IMR-90 (cell line): Measurements from ENCODE around the gene SCGB2A2. TPM values are rescaled to one million over a fixed set of nuclear protein-coding genes. Genes with fewer than 3 reads are reported as not detected.

Experiments
- ATAC-seq: fragments of 200-7000 bp; cut with Tn5 transposase; 2 replicates; pipeline ENCODE4 v1.9.1; 2020; ENCODE audit warnings: low read depth, mild to moderate bottlenecking, moderate library complexity
- BruUV-seq: library from RNA; stranded (reverse); fragments of 400-500 nt; replicated peaks from 2 replicates; lab custom pipeline; 2021; lab: Mats Ljungman, UMichigan
- CTCF ChIA-PET: fragments of 300-600 bp; formaldehyde crosslinking; extraction: SDS; loops from one replicate; lab custom pipeline; 2021; ENCODE audit warnings: antibody characterized with exemption; lab: Yijun Ruan, JAX
- POLR2A ChIA-PET: fragments of 300-600 bp; sonication (Branson Sonifier 250); formaldehyde crosslinking; loops from one replicate; lab custom pipeline; 2022; ENCODE audit warnings: antibody characterized with exemption; ENCODE audit not compliant: unreplicated experiment; lab: Charles Lee
- DNase-seq: peaks from one replicate; pipeline ENCODE4 v3.0.0; 2013
- H2AFZ ChIP-seq: replicated peaks from 2 replicates; pipeline ENCODE3; 2013; ENCODE audit warnings: low read length, mild to moderate bottlenecking; ENCODE audit not compliant: poor library complexity
- H2AK5ac ChIP-seq: 2 replicates; pipeline ENCODE4 v1.6.1; 2013; ENCODE audit warnings: low read depth, low read length, inconsistent platforms
- H2AK9ac ChIP-seq: replicated peaks from 2 replicates; pipeline ENCODE3; 2013; ENCODE audit warnings: mild to moderate bottlenecking, low read depth, low read length, moderate library complexity; ENCODE audit not compliant: poor library complexity
- H2BK120ac ChIP-seq: 2 replicates; pipeline ENCODE4 v1.6.1; 2013; ENCODE audit warnings: low read depth, low read length, inconsistent platforms
- H2BK15ac ChIP-seq: 3 replicates; pipeline ENCODE4 v1.6.1; 2013; ENCODE audit warnings: low read depth, low read length, inconsistent platforms
- H2BK20ac ChIP-seq: 2 replicates; pipeline ENCODE4 v1.6.1; 2013; ENCODE audit warnings: low read depth, mild to moderate bottlenecking, inconsistent platforms, low read length, moderate library complexity
- H2BK5ac ChIP-seq: 2 replicates; pipeline ENCODE4 v1.6.1; 2013; ENCODE audit warnings: mild to moderate bottlenecking, low read depth, low read length, inconsistent platforms; ENCODE audit not compliant: poor library complexity, severe bottlenecking
- H3K14ac ChIP-seq: replicated peaks from 2 replicates; pipeline ENCODE4 v1.6.1; 2013; ENCODE audit warnings: low read depth, low read length, inconsistent platforms
- H3K18ac ChIP-seq: 2 replicates; pipeline ENCODE4 v1.6.1; 2013; ENCODE audit warnings: low read depth, low read length, control low read depth
- H3K23ac ChIP-seq: 2 replicates; pipeline ENCODE4 v1.6.1; 2013; ENCODE audit warnings: low read depth, low read length, inconsistent platforms
- H3K27ac ChIP-seq: 2 replicates; pipeline ENCODE4 v1.5.1; 2013; ENCODE audit warnings: mild to moderate bottlenecking, control low read depth, low read length; ENCODE audit not compliant: insufficient read depth
- H3K27me3 ChIP-seq: 2 replicates; pipeline ENCODE4 v1.6.1; 2013; ENCODE audit warnings: low read length; ENCODE audit not compliant: control insufficient read depth, insufficient read depth
- H3K36me3 ChIP-seq: 2 replicates; pipeline ENCODE4 v1.6.1; 2013; ENCODE audit warnings: low read length, mixed read lengths; ENCODE audit not compliant: control insufficient read depth, insufficient read depth
- H3K4ac ChIP-seq: 2 replicates; pipeline ENCODE4 v1.6.1; 2013; ENCODE audit warnings: low read depth, low read length, inconsistent platforms
- H3K4me1 ChIP-seq: 2 replicates; pipeline ENCODE4 v1.6.1; 2013; ENCODE audit warnings: low read length, mixed read lengths; ENCODE audit not compliant: control insufficient read depth, insufficient read depth
- H3K4me2 ChIP-seq: 2 replicates; pipeline ENCODE4 v1.6.1; 2013; ENCODE audit warnings: low read depth, mild to moderate bottlenecking, control low read depth, low read length, moderate library complexity
- H3K4me3 ChIP-seq: 2 replicates; pipeline ENCODE4 v1.5.1; 2013; ENCODE audit warnings: low read depth, mild to moderate bottlenecking, control low read depth, low read length, moderate library complexity; ENCODE audit not compliant: insufficient read depth
- H3K56ac ChIP-seq: 2 replicates; pipeline ENCODE4 v1.6.1; 2013; ENCODE audit warnings: low read length, inconsistent platforms; ENCODE audit not compliant: insufficient read depth; ENCODE audit errors: extremely low read depth
- H3K79me1 ChIP-seq, 2 experiments: 2 replicates each; pipeline ENCODE4 v1.6.1; 2013; ENCODE audit warnings: low read length in 2 of 2, inconsistent platforms in 1 of 2, low read depth in 1 of 2
- H3K9ac ChIP-seq: 2 replicates; pipeline ENCODE4 v1.6.1; 2013; ENCODE audit warnings: low read depth, low read length, control low read depth
- H3K9me1 ChIP-seq: 2 replicates; pipeline ENCODE4 v1.6.1; 2013; ENCODE audit warnings: low read length, inconsistent platforms; ENCODE audit not compliant: insufficient read depth
- H3K9me3 ChIP-seq: 2 replicates; pipeline ENCODE4 v1.6.1; 2013; ENCODE audit warnings: low read length; ENCODE audit not compliant: control insufficient read depth, insufficient read depth
- H4K20me1 ChIP-seq: 2 replicates; pipeline ENCODE4 v1.6.1; 2013; ENCODE audit warnings: low read length, inconsistent platforms; ENCODE audit not compliant: insufficient read depth
- H4K5ac ChIP-seq: 2 replicates; pipeline ENCODE4 v1.6.1; 2013; ENCODE audit warnings: mild to moderate bottlenecking, low read depth, low read length, control low read depth
- H4K8ac ChIP-seq, 2 experiments: 2 replicates each; pipeline ENCODE4 v1.6.1; 2013; ENCODE audit warnings: low read depth in 2 of 2, low read length in 2 of 2, control low read depth in 1 of 2, inconsistent platforms in 1 of 2
- H4K91ac ChIP-seq: 2 replicates; pipeline ENCODE4 v1.6.1; 2013; ENCODE audit warnings: low read depth, low read length, inconsistent platforms; ENCODE audit not compliant: insufficient read depth
- BHLHE40 ChIP-seq: fragments of 150-350 bp; IDR thresholded peaks from 2 replicates; pipeline ENCODE4 v1.6.1; 2016; ENCODE audit warnings: mild to moderate bottlenecking, low read depth, low read length
- CEBPB ChIP-seq: IDR thresholded peaks from 2 replicates; pipeline ENCODE4 v1.6.1; 2012; ENCODE audit warnings: low read depth, low read length, improper control_type of control experiment
- CHD1 ChIP-seq: IDR thresholded peaks from 2 replicates; pipeline ENCODE4 v1.6.1; 2012; ENCODE audit warnings: low read depth, low read length, improper control_type of control experiment
- FOS ChIP-seq: fragments of 150-350 bp; IDR thresholded peaks from 2 replicates; pipeline ENCODE4 v1.6.1; 2016; ENCODE audit warnings: low read depth, low read length
- MAFK ChIP-seq: IDR thresholded peaks from 2 replicates; pipeline ENCODE4 v1.6.1; 2012; ENCODE audit warnings: low read depth, low read length, improper control_type of control experiment
- MAZ ChIP-seq: IDR thresholded peaks from 2 replicates; pipeline ENCODE4 v1.6.1; 2012; ENCODE audit warnings: low read depth, mild to moderate bottlenecking, low read length, improper control_type of control experiment, moderate library complexity, borderline replicate concordance
- MXI1 ChIP-seq: IDR thresholded peaks from 2 replicates; pipeline ENCODE4 v1.6.1; 2012; ENCODE audit warnings: low read depth, mild to moderate bottlenecking, low read length, moderate library complexity, borderline replicate concordance
- NFE2L2 ChIP-seq: fragments of 150-350 bp; IDR thresholded peaks from 2 replicates; pipeline ENCODE4 v1.6.1; 2016; ENCODE audit warnings: low read depth, mild to moderate bottlenecking, low read length
- POLR2A ChIP-seq: IDR thresholded peaks from 2 replicates; pipeline ENCODE4 v1.6.1; 2012; ENCODE audit warnings: mild to moderate bottlenecking, low read depth, low read length
- RAD21 ChIP-seq: IDR thresholded peaks from 2 replicates; pipeline ENCODE4 v1.6.1; 2012; ENCODE audit warnings: low read length, improper control_type of control experiment
- RCOR1 ChIP-seq: IDR thresholded peaks from 2 replicates; pipeline ENCODE4 v1.6.1; 2012; ENCODE audit warnings: mild to moderate bottlenecking, low read length, improper control_type of control experiment; ENCODE audit not compliant: insufficient replicate concordance
- RFX5 ChIP-seq: IDR thresholded peaks from 2 replicates; pipeline ENCODE4 v1.8.0; 2012; ENCODE audit warnings: low read depth, mild to moderate bottlenecking, low read length, moderate library complexity
- SMC3 ChIP-seq: fragments of 150-350 bp; IDR thresholded peaks from 2 replicates; pipeline ENCODE4 v1.6.1; 2016; ENCODE audit warnings: low read depth, mild to moderate bottlenecking, antibody characterized with exemption, low read length, moderate library complexity
- WGBS, 2 experiments: methylation state at CpG; one replicate each; pipeline versions ENCODE4 v1.1.5 to v1.1.7; 2013; ENCODE audit warnings: missing lambda C conversion rate in 2 of 2; ENCODE audit not compliant: insufficient read length in 1 of 2; ENCODE audit errors: extremely low coverage in 2 of 2; 5-methylcytosine and 5-hydroxymethylcytosine counted together
- dilution Hi-C: fragments of 300-500 bp; cut with HindIII; formaldehyde crosslinking; loops from one replicate; pipeline ENCODE4 v1.14.3; 2018; ENCODE audit warnings: low sequenced_read_pairs; ENCODE audit not compliant: unreplicated experiment
- in situ Hi-C: fragments of 300-500 bp; cut with MboI; formaldehyde crosslinking; loops from 3 replicates; pipeline ENCODE4 v1.14.3; 2019; ENCODE audit warnings: low sequenced_read_pairs, inconsistent platforms, mixed read lengths
- intact Hi-C: fragments of 100-400 bp; cut with micrococcal nuclease; formaldehyde crosslinking; loops from 2 replicates; pipeline ENCODE4 v1.10.0; 2022
- polyA plus RNA-seq, 3 experiments: library from polyadenylated mRNA; depleted of rRNA; stranded (reverse); fragments of >200 nt; gene quantifications; 2 replicates each; pipeline ENCODE4 v1.2.3, GENCODE V29; 2012; ENCODE audit warnings: low replicate concordance in 1 of 3
- total RNA-seq: library from RNA; depleted of rRNA; stranded (reverse); fragments of >200 nt; gene quantifications from 2 replicates; pipeline ENCODE4 v1.2.3, GENCODE V29; 2012
- TF ChIP-seq, protein P1 (sequence below): conservative IDR thresholded peaks from 2 replicates; pipeline ENCODE4 v1.5.1; 2012; ENCODE audit warnings: mild to moderate bottlenecking, low read depth, low read length, improper control_type of control experiment
- TF ChIP-seq, protein P2 (sequence below): fragments of 150-350 bp; IDR thresholded peaks from 2 replicates; pipeline ENCODE4 v1.6.1; 2017; ENCODE audit warnings: mild to moderate bottlenecking, antibody characterized with exemption, low read length, low read depth
- TF ChIP-seq, protein P3 (sequence below): fragments of 150-350 bp; IDR thresholded peaks from 2 replicates; pipeline ENCODE4 v1.6.1; 2016; ENCODE audit warnings: low read depth, mild to moderate bottlenecking, low read length, moderate library complexity, borderline replicate concordance

Gene SCGB2A2
- total and polyA plus RNA-seq, 2 of the 4 experiments (the other 2 are of a cell fraction), result not detected

DNA sequence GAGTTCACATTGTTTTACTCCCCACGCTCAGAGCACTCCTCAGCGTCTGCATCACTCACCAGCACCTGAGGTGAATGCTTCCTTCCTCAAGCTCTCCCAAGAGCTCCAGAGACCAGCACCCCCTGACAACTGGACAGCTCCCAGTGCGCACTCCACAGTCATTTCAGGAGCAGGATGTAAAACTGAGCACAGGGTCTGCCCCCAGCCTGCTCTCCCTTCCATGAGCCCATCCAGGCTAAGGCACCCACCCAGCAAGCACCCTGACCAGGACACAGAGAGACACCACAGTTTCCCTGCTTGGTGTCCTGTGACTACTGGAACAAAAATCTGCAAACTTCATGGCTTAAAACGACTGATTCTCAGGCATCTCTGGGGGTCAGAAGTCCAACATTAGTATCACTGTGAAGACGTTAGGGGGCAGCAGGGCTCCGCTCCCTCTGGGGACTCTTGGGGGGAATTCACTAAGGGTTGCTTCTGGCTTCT lies 24.6 kb upstream of the SCGB2A2 start:
- no peaks in the 10 kb centered on the region for H4K20me1 ChIP-seq
- no peak overlapping the region for H3K4me2 ChIP-seq
- no peaks in the 10 kb centered on the region for H3K9me1 ChIP-seq
- no peak overlapping the region for H3K23ac ChIP-seq
- no peak overlapping the region for H3K4me3 ChIP-seq
- no peaks in the 10 kb centered on the region for H3K79me1 ChIP-seq
- dilution Hi-C loops, result no loop called here
- peak; percentile 89 for ATAC-seq
- H3K14ac ChIP-seq, result no peak overlapping the region
- H3K27me3 ChIP-seq, result no peaks in the 10 kb centered on the region
- H3K9ac ChIP-seq, result no peak overlapping the region
- H2AK9ac ChIP-seq, result no peak overlapping the region
- H2AK5ac ChIP-seq, result no peak overlapping the region
- no peak overlapping the region for H2BK15ac ChIP-seq
- no peak overlapping the region for H2BK120ac ChIP-seq
- intact Hi-C loops, result no loop called here
- no peak overlapping the region for H4K91ac ChIP-seq
- no peak overlapping the region for H3K18ac ChIP-seq
- H4K5ac ChIP-seq, result no peak overlapping the region
- H2BK5ac ChIP-seq, result no peak overlapping the region
- in situ Hi-C loops, result no loop called here
- TF ChIP-seq, protein P1, sequence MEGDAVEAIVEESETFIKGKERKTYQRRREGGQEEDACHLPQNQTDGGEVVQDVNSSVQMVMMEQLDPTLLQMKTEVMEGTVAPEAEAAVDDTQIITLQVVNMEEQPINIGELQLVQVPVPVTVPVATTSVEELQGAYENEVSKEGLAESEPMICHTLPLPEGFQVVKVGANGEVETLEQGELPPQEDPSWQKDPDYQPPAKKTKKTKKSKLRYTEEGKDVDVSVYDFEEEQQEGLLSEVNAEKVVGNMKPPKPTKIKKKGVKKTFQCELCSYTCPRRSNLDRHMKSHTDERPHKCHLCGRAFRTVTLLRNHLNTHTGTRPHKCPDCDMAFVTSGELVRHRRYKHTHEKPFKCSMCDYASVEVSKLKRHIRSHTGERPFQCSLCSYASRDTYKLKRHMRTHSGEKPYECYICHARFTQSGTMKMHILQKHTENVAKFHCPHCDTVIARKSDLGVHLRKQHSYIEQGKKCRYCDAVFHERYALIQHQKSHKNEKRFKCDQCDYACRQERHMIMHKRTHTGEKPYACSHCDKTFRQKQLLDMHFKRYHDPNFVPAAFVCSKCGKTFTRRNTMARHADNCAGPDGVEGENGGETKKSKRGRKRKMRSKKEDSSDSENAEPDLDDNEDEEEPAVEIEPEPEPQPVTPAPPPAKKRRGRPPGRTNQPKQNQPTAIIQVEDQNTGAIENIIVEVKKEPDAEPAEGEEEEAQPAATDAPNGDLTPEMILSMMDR, result no peak
- TF ChIP-seq RAD21, result no peak
- no peak for TF ChIP-seq MAZ
- TF ChIP-seq BHLHE40, result no peak
- no peak for TF ChIP-seq NFE2L2
- TF ChIP-seq MXI1, result no peak
- no peak for TF ChIP-seq CEBPB
- TF ChIP-seq, protein P2, sequence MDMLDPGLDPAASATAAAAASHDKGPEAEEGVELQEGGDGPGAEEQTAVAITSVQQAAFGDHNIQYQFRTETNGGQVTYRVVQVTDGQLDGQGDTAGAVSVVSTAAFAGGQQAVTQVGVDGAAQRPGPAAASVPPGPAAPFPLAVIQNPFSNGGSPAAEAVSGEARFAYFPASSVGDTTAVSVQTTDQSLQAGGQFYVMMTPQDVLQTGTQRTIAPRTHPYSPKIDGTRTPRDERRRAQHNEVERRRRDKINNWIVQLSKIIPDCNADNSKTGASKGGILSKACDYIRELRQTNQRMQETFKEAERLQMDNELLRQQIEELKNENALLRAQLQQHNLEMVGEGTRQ, result no peak
- TF ChIP-seq, protein P3, sequence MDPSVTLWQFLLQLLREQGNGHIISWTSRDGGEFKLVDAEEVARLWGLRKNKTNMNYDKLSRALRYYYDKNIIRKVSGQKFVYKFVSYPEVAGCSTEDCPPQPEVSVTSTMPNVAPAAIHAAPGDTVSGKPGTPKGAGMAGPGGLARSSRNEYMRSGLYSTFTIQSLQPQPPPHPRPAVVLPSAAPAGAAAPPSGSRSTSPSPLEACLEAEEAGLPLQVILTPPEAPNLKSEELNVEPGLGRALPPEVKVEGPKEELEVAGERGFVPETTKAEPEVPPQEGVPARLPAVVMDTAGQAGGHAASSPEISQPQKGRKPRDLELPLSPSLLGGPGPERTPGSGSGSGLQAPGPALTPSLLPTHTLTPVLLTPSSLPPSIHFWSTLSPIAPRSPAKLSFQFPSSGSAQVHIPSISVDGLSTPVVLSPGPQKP, result no peak
- TF ChIP-seq RCOR1, result no peak
- TF ChIP-seq POLR2A, result no peak
- TF ChIP-seq SMC3, result no peak
- no peak for TF ChIP-seq RFX5
- TF ChIP-seq MAFK, result no peak
- no peak for TF ChIP-seq FOS
- TF ChIP-seq CHD1, result no peak
- peak; percentile 28 for DNase-seq
- no TSS peak for BruUV-seq
- POLR2A ChIA-PET, result no interaction called here
- no peaks in the 10 kb centered on the region for H3K36me3 ChIP-seq
- H2AFZ ChIP-seq, result no peak overlapping the region
- H3K27ac ChIP-seq, result no peak overlapping the region
- CTCF ChIA-PET, result no interaction called here
- no peak overlapping the region for H2BK20ac ChIP-seq
- H3K56ac ChIP-seq, result no peak overlapping the region
- WGBS, 2 experiments, result 30% methylated on average over 2 of the region's 6 CpGs; no CpG with 5 or more reads in 1 of the 2 experiments
- no peaks in the 10 kb centered on the region for H3K9me3 ChIP-seq
- no peaks in the 10 kb centered on the region for H3K4me1 ChIP-seq
- H4K8ac ChIP-seq, result no peak overlapping the region
- no peak overlapping the region for H3K4ac ChIP-seq
